ENCODE data around the gene PRSS37. TPM values are rescaled to one million over a fixed set of nuclear protein-coding genes. Genes with fewer than 3 reads are reported as not detected.

Gene PRSS37
- total and polyA plus RNA-seq, 2 of the 8 experiments (the other 6 are each of a cell fraction or from before 2014, with no cell fraction given): not detected

DNA sequence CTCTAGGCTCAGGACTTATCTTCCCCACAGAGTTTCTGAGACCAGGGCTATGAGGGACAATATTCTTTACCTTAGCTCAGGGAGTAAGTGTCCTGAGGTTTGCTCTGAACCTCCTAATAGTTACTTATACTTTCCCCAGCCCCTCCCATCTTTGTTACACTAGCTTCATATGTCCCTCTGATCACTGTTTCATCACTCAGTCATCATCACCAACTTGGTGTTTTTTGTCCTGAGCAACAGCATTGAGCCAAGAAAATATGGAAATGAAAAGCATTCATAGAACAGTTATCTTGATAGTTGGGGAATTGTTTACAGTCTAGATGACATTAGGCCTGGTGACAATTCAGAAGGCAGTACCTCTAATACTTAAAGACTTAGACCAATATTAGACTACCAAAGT, at the start of gene PRSS37 (continued):
- TF ChIP-seq EGR1 (IDR thresholded peaks at IDR 0.05; ENCODE audit: borderline replicate concordance, low read depth, low read length) (no peak), SP4 (IDR thresholded peaks at IDR 0.05; ENCODE audit: low read length) (no peak), BRCA1 (IDR thresholded peaks at IDR 0.05; ENCODE audit: low read depth, low read length) (no peak), CBX8 (IDR thresholded peaks at IDR 0.05; ENCODE audit: borderline replicate concordance, low read depth, low read length) (no peak), SIN3A (conservative IDR thresholded peaks at IDR 0.05 in 1 of 2, IDR thresholded peaks at IDR 0.05 in 1 of 2; ENCODE audit: low read depth in 1 of 2, low read length in 2 of 2) (no peak)
- TF ChIP-seq, protein P1, sequence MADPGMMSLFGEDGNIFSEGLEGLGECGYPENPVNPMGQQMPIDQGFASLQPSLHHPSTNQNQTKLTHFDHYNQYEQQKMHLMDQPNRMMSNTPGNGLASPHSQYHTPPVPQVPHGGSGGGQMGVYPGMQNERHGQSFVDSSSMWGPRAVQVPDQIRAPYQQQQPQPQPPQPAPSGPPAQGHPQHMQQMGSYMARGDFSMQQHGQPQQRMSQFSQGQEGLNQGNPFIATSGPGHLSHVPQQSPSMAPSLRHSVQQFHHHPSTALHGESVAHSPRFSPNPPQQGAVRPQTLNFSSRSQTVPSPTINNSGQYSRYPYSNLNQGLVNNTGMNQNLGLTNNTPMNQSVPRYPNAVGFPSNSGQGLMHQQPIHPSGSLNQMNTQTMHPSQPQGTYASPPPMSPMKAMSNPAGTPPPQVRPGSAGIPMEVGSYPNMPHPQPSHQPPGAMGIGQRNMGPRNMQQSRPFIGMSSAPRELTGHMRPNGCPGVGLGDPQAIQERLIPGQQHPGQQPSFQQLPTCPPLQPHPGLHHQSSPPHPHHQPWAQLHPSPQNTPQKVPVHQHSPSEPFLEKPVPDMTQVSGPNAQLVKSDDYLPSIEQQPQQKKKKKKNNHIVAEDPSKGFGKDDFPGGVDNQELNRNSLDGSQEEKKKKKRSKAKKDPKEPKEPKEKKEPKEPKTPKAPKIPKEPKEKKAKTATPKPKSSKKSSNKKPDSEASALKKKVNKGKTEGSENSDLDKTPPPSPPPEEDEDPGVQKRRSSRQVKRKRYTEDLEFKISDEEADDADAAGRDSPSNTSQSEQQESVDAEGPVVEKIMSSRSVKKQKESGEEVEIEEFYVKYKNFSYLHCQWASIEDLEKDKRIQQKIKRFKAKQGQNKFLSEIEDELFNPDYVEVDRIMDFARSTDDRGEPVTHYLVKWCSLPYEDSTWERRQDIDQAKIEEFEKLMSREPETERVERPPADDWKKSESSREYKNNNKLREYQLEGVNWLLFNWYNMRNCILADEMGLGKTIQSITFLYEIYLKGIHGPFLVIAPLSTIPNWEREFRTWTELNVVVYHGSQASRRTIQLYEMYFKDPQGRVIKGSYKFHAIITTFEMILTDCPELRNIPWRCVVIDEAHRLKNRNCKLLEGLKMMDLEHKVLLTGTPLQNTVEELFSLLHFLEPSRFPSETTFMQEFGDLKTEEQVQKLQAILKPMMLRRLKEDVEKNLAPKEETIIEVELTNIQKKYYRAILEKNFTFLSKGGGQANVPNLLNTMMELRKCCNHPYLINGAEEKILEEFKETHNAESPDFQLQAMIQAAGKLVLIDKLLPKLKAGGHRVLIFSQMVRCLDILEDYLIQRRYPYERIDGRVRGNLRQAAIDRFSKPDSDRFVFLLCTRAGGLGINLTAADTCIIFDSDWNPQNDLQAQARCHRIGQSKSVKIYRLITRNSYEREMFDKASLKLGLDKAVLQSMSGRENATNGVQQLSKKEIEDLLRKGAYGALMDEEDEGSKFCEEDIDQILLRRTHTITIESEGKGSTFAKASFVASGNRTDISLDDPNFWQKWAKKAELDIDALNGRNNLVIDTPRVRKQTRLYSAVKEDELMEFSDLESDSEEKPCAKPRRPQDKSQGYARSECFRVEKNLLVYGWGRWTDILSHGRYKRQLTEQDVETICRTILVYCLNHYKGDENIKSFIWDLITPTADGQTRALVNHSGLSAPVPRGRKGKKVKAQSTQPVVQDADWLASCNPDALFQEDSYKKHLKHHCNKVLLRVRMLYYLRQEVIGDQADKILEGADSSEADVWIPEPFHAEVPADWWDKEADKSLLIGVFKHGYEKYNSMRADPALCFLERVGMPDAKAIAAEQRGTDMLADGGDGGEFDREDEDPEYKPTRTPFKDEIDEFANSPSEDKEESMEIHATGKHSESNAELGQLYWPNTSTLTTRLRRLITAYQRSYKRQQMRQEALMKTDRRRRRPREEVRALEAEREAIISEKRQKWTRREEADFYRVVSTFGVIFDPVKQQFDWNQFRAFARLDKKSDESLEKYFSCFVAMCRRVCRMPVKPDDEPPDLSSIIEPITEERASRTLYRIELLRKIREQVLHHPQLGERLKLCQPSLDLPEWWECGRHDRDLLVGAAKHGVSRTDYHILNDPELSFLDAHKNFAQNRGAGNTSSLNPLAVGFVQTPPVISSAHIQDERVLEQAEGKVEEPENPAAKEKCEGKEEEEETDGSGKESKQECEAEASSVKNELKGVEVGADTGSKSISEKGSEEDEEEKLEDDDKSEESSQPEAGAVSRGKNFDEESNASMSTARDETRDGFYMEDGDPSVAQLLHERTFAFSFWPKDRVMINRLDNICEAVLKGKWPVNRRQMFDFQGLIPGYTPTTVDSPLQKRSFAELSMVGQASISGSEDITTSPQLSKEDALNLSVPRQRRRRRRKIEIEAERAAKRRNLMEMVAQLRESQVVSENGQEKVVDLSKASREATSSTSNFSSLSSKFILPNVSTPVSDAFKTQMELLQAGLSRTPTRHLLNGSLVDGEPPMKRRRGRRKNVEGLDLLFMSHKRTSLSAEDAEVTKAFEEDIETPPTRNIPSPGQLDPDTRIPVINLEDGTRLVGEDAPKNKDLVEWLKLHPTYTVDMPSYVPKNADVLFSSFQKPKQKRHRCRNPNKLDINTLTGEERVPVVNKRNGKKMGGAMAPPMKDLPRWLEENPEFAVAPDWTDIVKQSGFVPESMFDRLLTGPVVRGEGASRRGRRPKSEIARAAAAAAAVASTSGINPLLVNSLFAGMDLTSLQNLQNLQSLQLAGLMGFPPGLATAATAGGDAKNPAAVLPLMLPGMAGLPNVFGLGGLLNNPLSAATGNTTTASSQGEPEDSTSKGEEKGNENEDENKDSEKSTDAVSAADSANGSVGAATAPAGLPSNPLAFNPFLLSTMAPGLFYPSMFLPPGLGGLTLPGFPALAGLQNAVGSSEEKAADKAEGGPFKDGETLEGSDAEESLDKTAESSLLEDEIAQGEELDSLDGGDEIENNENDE (IDR thresholded peaks at IDR 0.05; ENCODE audit: insufficient replicate concordance, low read length): no peak
